AG10803 (cell line): ENCODE data around the gene SYTL5.

Source experiments
- DNase-seq: peaks from one replicate; pipeline ENCODE4 v3.0.0; 2010; ENCODE audit warnings: low read depth
- H3K4me3 ChIP-seq: 2 replicates; pipeline ENCODE4 v1.5.1; 2011; ENCODE audit warnings: mild to moderate bottlenecking, low read length, control low read depth
- CTCF ChIP-seq: conservative IDR thresholded peaks from 2 replicates; pipeline ENCODE4 v1.5.1; 2011; ENCODE audit warnings: mild to moderate bottlenecking, low read length, control low read depth, inconsistent platforms

Gene SYTL5

DNA sequence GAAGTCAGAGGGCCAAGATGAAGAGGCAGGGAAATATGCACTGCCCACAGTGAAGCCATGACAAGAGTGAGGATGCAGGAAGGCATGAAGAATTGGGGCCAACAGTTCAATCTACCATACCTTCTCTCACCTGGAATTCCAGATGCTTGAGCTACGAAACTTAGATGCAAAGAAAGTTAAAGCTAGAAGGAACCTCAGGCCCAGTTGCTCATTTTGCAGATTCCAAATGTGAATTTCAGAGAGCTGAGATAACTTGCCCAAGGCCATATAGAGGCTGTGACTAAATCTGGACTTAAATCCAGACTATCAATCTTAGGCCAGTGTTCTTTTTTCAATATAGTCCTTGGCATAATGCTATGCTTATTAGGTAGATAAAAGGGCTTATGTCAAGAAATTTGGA lies 121.6 kb downstream of the SYTL5 start:
- TF ChIP-seq CTCF = no peak
- DNase-seq = no peak
- no peak overlapping the region for H3K4me3 ChIP-seq

DNA sequence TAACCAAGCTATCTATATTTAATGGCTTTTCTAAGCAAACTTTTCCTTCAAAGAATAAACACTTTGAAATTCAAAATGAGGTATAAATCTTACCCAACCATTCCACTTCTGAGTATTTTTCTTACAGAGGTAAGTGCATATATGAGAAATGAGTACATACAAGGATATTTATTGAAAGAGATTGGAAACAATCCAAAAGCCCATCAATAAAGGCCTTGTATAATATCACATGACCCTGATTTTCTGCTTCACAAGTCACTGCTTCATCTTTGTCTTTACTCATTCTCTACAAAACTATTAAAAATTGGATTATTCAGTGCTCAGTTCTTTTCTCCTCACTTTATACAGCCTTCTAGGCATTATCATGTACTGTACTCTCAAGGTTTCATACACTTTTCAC lies 123.0 kb downstream of the SYTL5 start:
- TF ChIP-seq CTCF = no peak
- no peak overlapping the region for H3K4me3 ChIP-seq
- DNase-seq = no peak

DNA sequence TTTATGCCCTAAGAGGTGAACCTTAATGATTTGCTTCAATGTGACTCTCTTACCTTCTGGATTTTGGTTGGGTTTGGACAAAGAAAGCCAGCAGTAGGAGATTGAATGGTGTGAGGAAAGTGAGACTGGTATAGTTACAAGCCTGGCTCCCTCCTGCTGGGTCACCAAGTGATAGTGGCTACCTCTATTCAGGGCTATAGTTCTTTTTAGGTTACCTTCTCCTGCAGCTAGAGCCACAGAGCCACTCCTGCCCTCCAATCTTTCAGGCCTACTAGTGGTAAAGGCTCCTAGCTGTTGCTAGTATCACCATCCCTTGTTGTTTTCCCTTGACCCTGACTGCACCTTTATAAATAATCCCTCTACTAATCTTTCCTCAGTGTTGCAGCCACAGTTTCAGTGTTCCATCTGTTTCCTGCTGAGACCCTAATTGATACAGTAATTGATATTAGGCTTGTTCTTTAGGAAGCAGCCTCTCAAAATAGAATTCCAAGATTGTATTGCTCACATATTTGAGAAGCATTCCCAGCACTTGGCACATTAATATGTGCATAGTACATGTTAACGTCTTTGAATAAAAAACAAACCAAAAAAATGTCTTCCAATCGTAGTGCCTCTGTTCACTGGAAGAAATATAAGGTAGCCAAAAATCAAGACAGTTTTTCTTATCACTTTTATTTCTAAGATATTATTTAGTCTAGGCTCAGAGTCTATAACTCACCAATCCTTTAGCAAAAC lies 132.0 kb downstream of the SYTL5 start:
- H3K4me3 ChIP-seq = no peak overlapping the region
- no peak for TF ChIP-seq CTCF
- no peak for DNase-seq

DNA sequence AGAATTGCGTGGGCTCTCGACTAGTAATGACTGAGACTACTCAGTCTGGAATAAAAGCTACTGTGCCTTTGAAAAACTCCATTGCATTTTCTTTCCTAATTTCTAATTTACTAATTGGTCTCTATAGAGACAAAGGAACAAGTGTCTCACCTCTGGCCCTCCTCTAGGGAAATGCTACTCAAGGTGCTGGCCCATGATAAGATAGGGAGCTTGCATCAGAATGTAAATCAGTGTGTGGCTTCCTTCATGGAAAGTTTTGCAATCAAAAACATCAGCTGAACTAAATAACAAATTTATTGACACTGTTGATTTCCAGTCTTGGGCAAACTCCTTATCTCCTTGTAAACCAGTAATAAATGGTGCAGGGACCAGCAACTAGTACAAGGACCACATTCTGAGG lies 132.5 kb downstream of the SYTL5 start:
- H3K4me3 ChIP-seq = no peak overlapping the region
- no peak for DNase-seq
- TF ChIP-seq CTCF = no peak

DNA sequence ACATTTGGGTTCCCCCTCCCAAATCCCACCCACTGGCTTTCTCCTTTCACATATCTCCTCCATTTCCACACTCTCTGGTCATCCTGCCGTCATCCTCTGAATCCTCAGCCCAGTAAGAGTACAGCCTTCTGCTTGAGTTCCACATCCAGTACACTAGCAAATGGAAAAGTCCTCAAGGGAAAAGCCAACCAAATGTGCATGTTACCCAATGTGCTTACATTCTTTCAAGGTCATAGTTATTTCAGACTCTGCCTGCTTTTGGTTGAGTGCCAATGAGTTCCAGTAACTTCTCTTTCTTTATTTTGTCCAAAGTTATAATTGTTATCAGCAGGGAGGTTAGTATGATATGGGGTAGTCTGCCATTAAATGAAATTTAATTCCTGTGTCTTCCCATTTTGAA lies 136.3 kb downstream of the SYTL5 start:
- no peak overlapping the region for H3K4me3 ChIP-seq
- no peak for TF ChIP-seq CTCF
- peak; percentile 79 for DNase-seq

- DNase-seq = no peak
- no peak for TF ChIP-seq CTCF
- no peak overlapping the region for H3K4me3 ChIP-seq
These were observed 142.7 kb downstream of the SYTL5 start for GRCh38 chrX:38149016-38149415.

- no peak for TF ChIP-seq CTCF
- no peak overlapping the region for H3K4me3 ChIP-seq
- DNase-seq = no peak
These were observed 144.6 kb downstream of the SYTL5 start for GRCh38 chrX:38150993-38151392.
